Measurements from ENCODE around the gene PIAS2.

- no peak for TF ChIP-seq MAFK (IDR thresholded peaks at IDR 0.05; ENCODE audit: low read length)
- no peak for TF ChIP-seq MYC (IDR thresholded peaks at IDR 0.05; ENCODE audit: low read depth, low read length)
- TF ChIP-seq MYC (CRISPR knock-in tag; IDR thresholded peaks at IDR 0.05; ENCODE audit: borderline replicate concordance, low read depth) = no peak
- TF ChIP-seq CTCF (IDR thresholded peaks at IDR 0.05 in 2 of 3, conservative IDR thresholded peaks at IDR 0.05 in 1 of 3; ENCODE audit: insufficient read depth in 2 of 3, low read depth in 1 of 3, low read length in 3 of 3) = no peak
Measured at GRCh38 chr18:46814399-46814798, 102.9 kb downstream of the PIAS2 start.
